B cell (primary cell): ENCODE results near the gene DOCK1. TPM values are rescaled to one million over a fixed set of nuclear protein-coding genes. Genes with fewer than 3 reads are reported as not detected.

Source experiments
- ATAC-seq: fragments of 200-7000 bp; cut with Tn5 transposase; one replicate; pipeline ENCODE4 v1.10.0; 2021; ENCODE audit warnings: low read depth, mild to moderate bottlenecking, moderate number of reproducible peaks, moderate library complexity
- CTCF ChIA-PET: fragments of 350-600 bp; sonication (Branson Sonifier 250); formaldehyde crosslinking; loops from one replicate; lab custom pipeline; 2021; ENCODE audit warnings: antibody characterized with exemption, inconsistent platforms; lab: Charles Lee
- POLR2A ChIA-PET: fragments of 350-600 bp; sonication (Branson Sonifier 250); formaldehyde crosslinking; loops from one replicate; lab custom pipeline; 2021; ENCODE audit warnings: antibody characterized with exemption; lab: Charles Lee
- DNase-seq: peaks from one replicate; pipeline ENCODE4 v3.0.0; 2013
- H2AFZ ChIP-seq: 2 replicates; pipeline ENCODE4 v1.6.1; 2012; ENCODE audit warnings: mild to moderate bottlenecking, low read depth, low read length; ENCODE audit not compliant: insufficient read depth, poor library complexity, severe bottlenecking
- H3K27ac ChIP-seq, 2 donors: 1 replicate in 1 of 2; 2 replicates in 1 of 2; pipeline ENCODE4 v1.5.1; 2012 to 2013; ENCODE audit warnings: low read length in 2 of 2, mild to moderate bottlenecking in 2 of 2, moderate library complexity in 1 of 2
- H3K27me3 ChIP-seq, 4 experiments: fragments of 200-600 bp in 1 of 4; sonication (generic) in 1 of 4; replicated peaks in 1 of 4; 1 replicate in 2 of 4; 2 replicates in 2 of 4; pipeline versions ENCODE4 v1.6.1 to v1.7.0; 2013 to 2016; ENCODE audit warnings: low read length in 3 of 4, mild to moderate bottlenecking in 2 of 4, mixed read lengths in 1 of 4, moderate library complexity in 1 of 4; ENCODE audit not compliant: insufficient read depth in 4 of 4, control insufficient read depth in 3 of 4; ENCODE audit errors: control extremely low read depth in 1 of 4
- H3K36me3 ChIP-seq, 2 experiments: replicated peaks in 1 of 2; 1 replicate in 1 of 2; 2 replicates in 1 of 2; pipeline versions ENCODE4 v1.6.1 to v1.7.1; 2013; ENCODE audit warnings: low read length in 1 of 2; ENCODE audit not compliant: insufficient read depth in 2 of 2, control insufficient read depth in 1 of 2; ENCODE audit errors: control extremely low read depth in 1 of 2, extremely low read depth in 1 of 2
- H3K4me1 ChIP-seq, 2 donors: fragments of 200-600 bp in 1 of 2; sonication (generic) in 1 of 2; 1 replicate in 1 of 2; 2 replicates in 1 of 2; pipeline versions ENCODE4 v1.5.1 to v1.6.1; 2013 to 2017; ENCODE audit warnings: low read length in 2 of 2; ENCODE audit not compliant: control insufficient read depth in 2 of 2, insufficient read depth in 2 of 2
- H3K4me2 ChIP-seq: replicated peaks from 2 replicates; pipeline ENCODE3; 2012; ENCODE audit warnings: mild to moderate bottlenecking, low read depth, low read length; ENCODE audit not compliant: poor library complexity, severe bottlenecking
- H3K4me3 ChIP-seq, 5 experiments: fragments of 200-600 bp in 1 of 5; sonication (generic) in 1 of 5; 1 replicate in 3 of 5; 2 replicates in 2 of 5; pipeline versions ENCODE4 v1.5.1 to v1.7.0; 2011 to 2016; ENCODE audit warnings: low read length in 4 of 5, mild to moderate bottlenecking in 4 of 5, low read depth in 2 of 5, control low read depth in 1 of 5, moderate library complexity in 1 of 5; ENCODE audit not compliant: insufficient read depth in 1 of 5; ENCODE audit errors: control extremely low read depth in 1 of 5, extremely low read depth in 1 of 5
- H3K79me2 ChIP-seq: fragments of 200-600 bp; sonication (generic); one replicate; pipeline ENCODE4 v1.6.0; 2016; ENCODE audit warnings: low read length; ENCODE audit not compliant: control insufficient read depth, insufficient read depth
- H3K9ac ChIP-seq: fragments of 200-600 bp; sonication (generic); 2 replicates; pipeline ENCODE4 v1.6.1; 2017; ENCODE audit warnings: mild to moderate bottlenecking, low read length, moderate library complexity
- H3K9me3 ChIP-seq, 3 donors: one replicate each; pipeline versions ENCODE4 v1.6.1 to v1.7.1; 2013; ENCODE audit warnings: low read length in 2 of 3; ENCODE audit not compliant: control insufficient read depth in 2 of 3, insufficient read depth in 1 of 3; ENCODE audit errors: control extremely low read depth in 1 of 3
- H4K20me1 ChIP-seq: 2 replicates; pipeline ENCODE4 v1.6.0; 2012; ENCODE audit warnings: mild to moderate bottlenecking, low read length; ENCODE audit not compliant: insufficient read depth, control insufficient read depth, poor library complexity, severe bottlenecking
- H3K27ac Mint-ChIP-seq: one replicate; pipeline ENCODE4 v1.8.0; 2021; ENCODE audit warnings: mixed read lengths
- H3K27me3 Mint-ChIP-seq: one replicate; pipeline ENCODE4 v1.8.0; 2021; ENCODE audit warnings: mixed read lengths
- H3K4me1 Mint-ChIP-seq: one replicate; pipeline ENCODE4 v1.8.0; 2021; ENCODE audit warnings: mixed read lengths
- H3K4me3 Mint-ChIP-seq: one replicate; pipeline ENCODE4 v1.8.0; 2021; ENCODE audit warnings: mixed read lengths
- H3K9me3 Mint-ChIP-seq: one replicate; pipeline ENCODE4 v1.8.0; 2022; ENCODE audit warnings: mixed read lengths; ENCODE audit not compliant: insufficient read depth
- CTCF ChIP-seq: fragments of 200-600 bp; IDR thresholded peaks from one replicate; pipeline ENCODE4 v1.8.0; 2022; ENCODE audit warnings: antibody characterized with exemption, mild to moderate bottlenecking
- EZH2 ChIP-seq: IDR thresholded peaks from 2 replicates; pipeline ENCODE4 v1.6.1; 2012; ENCODE audit warnings: borderline replicate concordance, low read depth, mild to moderate bottlenecking, moderate library complexity, low read length; ENCODE audit not compliant: insufficient read depth, poor library complexity, severe bottlenecking
- WGBS: methylation state at CpG from one replicate; pipeline ENCODE4 v1.1.5; 2013; ENCODE audit warnings: missing lambda C conversion rate; ENCODE audit not compliant: insufficient coverage; 5-methylcytosine and 5-hydroxymethylcytosine counted together
- intact Hi-C: fragments of 100-400 bp; cut with micrococcal nuclease; formaldehyde crosslinking; loops from one replicate; pipeline ENCODE4 v1.10.0; 2022
- polyA plus RNA-seq: library from polyadenylated mRNA; depleted of rRNA; stranded (reverse); fragments of >200 nt; gene quantifications from 2 replicates; pipeline ENCODE4 v1.2.3, GENCODE V29; 2012
- total RNA-seq, 2 donors: library from RNA; stranded (reverse); fragments of 120-200 nt in 1 of 2; gene quantifications; 1 replicate in 1 of 2; 2 replicates in 1 of 2; pipeline versions ENCODE4 v1.2.3 to v1.2.4, GENCODE V29; 2013 to 2022

The DOCK1 gene
- total and polyA plus RNA-seq, 2 donors (not counting 1 experiment from before 2014, with no cell fraction given) = not detected

- no peaks in the 10 kb centered on the region for H3K27me3 Mint-ChIP-seq
- H3K4me3 Mint-ChIP-seq = no peak overlapping the region
- POLR2A ChIA-PET = no interaction called here
Measured at GRCh38 chr10:127418536-127419168, 513.4 kb downstream of the DOCK1 start.

More at GRCh38 chr10:127418536-127419168, 513.4 kb downstream of the DOCK1 start:
- Histone ChIP-seq H3K4me3 (no peak overlapping the region), H4K20me1 (no peaks in the 10 kb centered on the region), H3K4me2 (no peak overlapping the region), H3K27ac (no peak overlapping the region), H2AFZ (no peak overlapping the region), H3K36me3 (no peaks in the 10 kb centered on the region), H3K79me2 (no peaks in the 10 kb centered on the region), H3K4me1 (no peaks in the 10 kb centered on the region), H3K9ac (no peak overlapping the region), H3K9me3 (peaks cover 0 to 8% (median 0%) of the 10 kb centered on the region in 3 donors), H3K27me3 (no peaks in the 10 kb centered on the region)
- DNase-seq (no peak), ATAC-seq (no peak)
- TF ChIP-seq EZH2 (no peak), CTCF (no peak)
- 90% methylated on average over 10 of the region's 13 CpGs for WGBS
- H3K27ac Mint-ChIP-seq = no peak overlapping the region
- intact Hi-C loops = no loop called here
- H3K9me3 Mint-ChIP-seq = no peaks in the 10 kb centered on the region
- no peaks in the 10 kb centered on the region for H3K4me1 Mint-ChIP-seq
- CTCF ChIA-PET = no interaction called here
